SU-DHL-6 (cell line): ENCODE results near the gene UPK1B.

Experiments
- H2AFZ ChIP-seq: fragments of 200-600 bp; sonication (generic); 2 replicates; pipeline ENCODE4 v1.6.1; 2014; ENCODE audit warnings: low read depth, mild to moderate bottlenecking, moderate library complexity, mixed read lengths, antibody characterized with exemption, low read length; ENCODE audit not compliant: severe bottlenecking
- H3F3A ChIP-seq: fragments of 200-600 bp; shearing (Covaris generic); 2 replicates; pipeline ENCODE4 v1.6.0; 2016; ENCODE audit warnings: antibody characterized with exemption, mild to moderate bottlenecking; ENCODE audit not compliant: insufficient read depth
- H3K27ac ChIP-seq: fragments of 200-600 bp; sonication (generic); 2 replicates; pipeline ENCODE4 v1.5.1; 2016; ENCODE audit warnings: low read depth, mild to moderate bottlenecking, low read length, moderate library complexity, mixed read lengths
- H3K27me3 ChIP-seq: fragments of 200-600 bp; sonication (generic), shearing (Covaris generic); 2 replicates; pipeline ENCODE4 v1.6.0; 2014; ENCODE audit warnings: mild to moderate bottlenecking, low read length
- H3K36me3 ChIP-seq: fragments of 200-600 bp; sonication (generic); 2 replicates; pipeline ENCODE4 v1.6.1; 2014; ENCODE audit warnings: mild to moderate bottlenecking, low read length, mixed read lengths
- H3K4me2 ChIP-seq: fragments of 300-600, 200-600 bp; shearing (Covaris generic), sonication (generic); 2 replicates; pipeline ENCODE4 v1.6.0; 2014; ENCODE audit warnings: low read length, low read depth, mild to moderate bottlenecking; ENCODE audit not compliant: poor library complexity, severe bottlenecking
- H3K4me3 ChIP-seq: fragments of 200-600 bp; sonication (generic); 2 replicates; pipeline ENCODE4 v1.5.1; 2014; ENCODE audit warnings: antibody characterized with exemption, low read length, mild to moderate bottlenecking, mixed read lengths; ENCODE audit not compliant: insufficient read depth, poor library complexity, severe bottlenecking
- H3K79me2 ChIP-seq: fragments of 200-600 bp; sonication (generic); 2 replicates; pipeline ENCODE4 v1.6.1; 2014; ENCODE audit warnings: mild to moderate bottlenecking, low read length, moderate library complexity; ENCODE audit not compliant: insufficient read depth
- H3K9ac ChIP-seq: fragments of 200-600 bp; sonication (generic); 2 replicates; pipeline ENCODE4 v1.7.0; 2014; ENCODE audit warnings: mild to moderate bottlenecking, low read length
- H3K9me2 ChIP-seq: fragments of 200-600 bp; sonication (generic); replicated peaks from 2 replicates; pipeline ENCODE4 v1.6.1; 2014; ENCODE audit warnings: low read length; ENCODE audit not compliant: insufficient read depth
- H3K9me3 ChIP-seq: fragments of 200-600 bp; sonication (generic); 2 replicates; pipeline ENCODE4 v1.6.1; 2014; ENCODE audit warnings: low read length, mixed read lengths; ENCODE audit not compliant: insufficient read depth
- H4K20me1 ChIP-seq: fragments of 200-600 bp; sonication (generic); 2 replicates; pipeline ENCODE4 v1.6.1; 2014; ENCODE audit warnings: low read depth, mild to moderate bottlenecking, antibody characterized with exemption, low read length, moderate library complexity, mixed read lengths
- CTCF ChIP-seq: fragments of 200-600 bp; sonication (generic); IDR thresholded peaks from one replicate; pipeline ENCODE4 v1.5.1; 2017; ENCODE audit warnings: antibody characterized with exemption, mild to moderate bottlenecking, low read length, moderate library complexity; ENCODE audit not compliant: insufficient read depth, poor library complexity, severe bottlenecking
- EZH2phosphoT487 ChIP-seq: fragments of 200-600 bp; sonication (generic), shearing (Covaris generic); conservative IDR thresholded peaks from 2 replicates; pipeline ENCODE4 v1.6.1; 2018; ENCODE audit warnings: mild to moderate bottlenecking, antibody characterized with exemption, low read length, moderate library complexity, mixed read lengths

Gene UPK1B

GRCh38 chr3:119207512-119207875 lies 34.1 kb downstream of the UPK1B start:
- Histone ChIP-seq H4K20me1 (no peaks in the 10 kb centered on the region), H3K27me3 (no peaks in the 10 kb centered on the region), H3K36me3 (peaks cover 4% of the 10 kb centered on the region; the same call in 1 of the 2 replicates), H3K27ac (no peak overlapping the region), H3F3A (no peaks in the 10 kb centered on the region), H3K4me3 (no peak overlapping the region), H3K9me3 (no peaks in the 10 kb centered on the region), H2AFZ (no peak overlapping the region), H3K4me2 (no peak overlapping the region), H3K79me2 (no peaks in the 10 kb centered on the region), H3K9ac (no peak overlapping the region), H3K9me2 (no peaks in the 10 kb centered on the region)
- TF ChIP-seq CTCF (no peak), EZH2phosphoT487 (no peak)

- no peaks in the 10 kb centered on the region for H3K9me2 ChIP-seq
- H3K4me3 ChIP-seq = no peak overlapping the region
- TF ChIP-seq EZH2phosphoT487 = no peak
- TF ChIP-seq CTCF = no peak
- no peaks in the 10 kb centered on the region for H3K27me3 ChIP-seq
- H2AFZ ChIP-seq = no peak overlapping the region
- no peaks in the 10 kb centered on the region for H3F3A ChIP-seq
- no peak overlapping the region for H3K4me2 ChIP-seq
- H3K27ac ChIP-seq = no peak overlapping the region
- peaks cover 18% of the 10 kb centered on the region for H3K36me3 ChIP-seq
- no peaks in the 10 kb centered on the region for H3K79me2 ChIP-seq
- no peak overlapping the region for H3K9ac ChIP-seq
- H3K9me3 ChIP-seq = no peaks in the 10 kb centered on the region
- no peaks in the 10 kb centered on the region for H4K20me1 ChIP-seq
Observed at GRCh38 chr3:119211193-119211592, 37.8 kb downstream of the UPK1B start.

DNA sequence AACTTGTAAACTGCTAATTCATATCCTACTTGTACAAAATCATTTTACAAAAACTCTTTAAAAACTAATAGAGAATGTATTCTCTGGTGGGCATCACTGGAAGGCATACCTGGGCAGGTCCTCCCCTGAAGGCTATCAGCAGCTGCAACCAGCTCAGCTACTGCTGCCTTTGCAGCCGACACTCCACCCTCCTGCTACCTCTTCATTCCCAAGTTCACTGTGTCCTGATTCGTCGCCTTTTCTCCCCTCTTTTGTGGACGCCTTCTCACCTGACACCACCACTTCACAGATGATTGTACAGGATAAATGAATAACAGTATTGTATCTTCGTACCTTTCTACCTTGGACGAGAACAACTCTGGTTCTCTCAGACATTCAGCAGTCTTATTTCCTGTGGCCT lies 38.4 kb downstream of the UPK1B start:
- peaks cover 18% of the 10 kb centered on the region for H3K36me3 ChIP-seq
- H3K27ac ChIP-seq = no peak overlapping the region
- no peak overlapping the region for H2AFZ ChIP-seq

More for the DNA sequence above, 38.4 kb downstream of the UPK1B start:
- no peaks in the 10 kb centered on the region for H3K79me2 ChIP-seq
- H3K27me3 ChIP-seq = no peaks in the 10 kb centered on the region
- H3K9me3 ChIP-seq = no peaks in the 10 kb centered on the region
- H3K4me2 ChIP-seq = no peak overlapping the region
- H4K20me1 ChIP-seq = no peaks in the 10 kb centered on the region
- H3K4me3 ChIP-seq = no peak overlapping the region
- no peaks in the 10 kb centered on the region for H3F3A ChIP-seq
- no peak for TF ChIP-seq EZH2phosphoT487
- no peak for TF ChIP-seq CTCF
- H3K9ac ChIP-seq = no peak overlapping the region
- H3K9me2 ChIP-seq = no peaks in the 10 kb centered on the region
